Thymus (tissue), 11 donors: Measurements from ENCODE around the gene VPS33A. TPM values are rescaled to one million over a fixed set of nuclear protein-coding genes. Genes with fewer than 3 reads are reported as not detected.
"Not testable (repeated sequence)": the region's sequence is repeated elsewhere in the genome, so short reads cannot be mapped to it uniquely, and the experiment has no call there.

Experiments
- DNase-seq, 9 donors: peaks; one replicate each; pipeline ENCODE4 v3.0.0-alpha.2; 2013; ENCODE audit warnings: low spot score in 9 of 9, low read depth in 6 of 9, missing footprints in 1 of 9
- H3K27ac ChIP-seq, 2 donors: one replicate each; pipeline ENCODE4 v1.5.1; 2013; ENCODE audit warnings: control low read depth in 1 of 2, low read depth in 1 of 2, low read length in 1 of 2, mild to moderate bottlenecking in 1 of 2, moderate library complexity in 1 of 2
- H3K27me3 ChIP-seq, 2 donors: one replicate each; pipeline ENCODE4 v1.5.1; 2013; ENCODE audit warnings: low read length in 1 of 2; ENCODE audit not compliant: control insufficient read depth in 2 of 2, insufficient read depth in 1 of 2
- H3K36me3 ChIP-seq, 2 donors: one replicate each; pipeline ENCODE4 v1.5.1; 2013; ENCODE audit warnings: low read length in 1 of 2, mild to moderate bottlenecking in 1 of 2, moderate library complexity in 1 of 2; ENCODE audit not compliant: control insufficient read depth in 2 of 2, insufficient read depth in 2 of 2
- H3K4me1 ChIP-seq, 2 donors: one replicate each; pipeline ENCODE4 v1.5.1; 2013; ENCODE audit warnings: low read length in 2 of 2; ENCODE audit not compliant: control insufficient read depth in 2 of 2, insufficient read depth in 2 of 2
- H3K4me3 ChIP-seq, 2 donors: one replicate each; pipeline ENCODE4 v1.5.1; 2013; ENCODE audit warnings: low read length in 2 of 2, control low read depth in 1 of 2, mild to moderate bottlenecking in 1 of 2
- H3K9me3 ChIP-seq, 2 donors: one replicate each; pipeline ENCODE4 v1.5.1; 2013; ENCODE audit warnings: low read length in 1 of 2, mild to moderate bottlenecking in 1 of 2; ENCODE audit not compliant: control insufficient read depth in 2 of 2, insufficient read depth in 1 of 2
- WGBS: extraction: QIAGEN DNeasy Blood & Tissue Kit; methylation state at CpG from one replicate; pipeline ENCODE4 v1.1.7; 2013; 5-methylcytosine and 5-hydroxymethylcytosine counted together
- polyA plus RNA-seq: library from polyadenylated mRNA; stranded (reverse); fragments of 200-250 nt; gene quantifications from one replicate; pipeline ENCODE4 v1.2.3, GENCODE V29; 2013
- total RNA-seq: library from RNA; stranded (reverse); fragments of 120-200 nt; gene quantifications from one replicate; pipeline ENCODE4 v1.2.4, GENCODE V29; 2013
- donor health status: healthy.

The VPS33A gene
- total and polyA plus RNA-seq, 2 donors: 15.8 to 20.3 TPM

GRCh38 chr12:122204167-122205052 is 61.9 kb downstream of the VPS33A start:
- 11% methylated on average over 71 of the region's 71 CpGs for WGBS

GRCh38 chr12:122203301-122204166 is 62.8 kb downstream of the VPS33A start, which contains the start of gene B3GNT4:
Gene B3GNT4, plus strand, starts transcription at chr12:122203709. Its CDS starts 910 bp downstream, at chr12:122204619.
- no peak within 1 kb of the TSS for H3K27ac ChIP-seq
- under 1% methylated on average over 104 of the region's 104 CpGs for WGBS
- peaks cover 2 to 4% of the 10 kb centered on the region in 2 donors for H3K9me3 ChIP-seq
- H3K4me3 ChIP-seq: peak within 1 kb of the TSS; percentile 34 to 55
- H3K27me3 ChIP-seq: peaks cover 51 to 76% of the 10 kb centered on the region in 2 donors
- H3K4me1 ChIP-seq: peaks cover 8 to 12% of the 10 kb centered on the region in 2 donors
- H3K36me3 ChIP-seq: peaks cover 19 to 23% of the 10 kb centered on the region in 2 donors
- peak in 4 of 9 donors; percentile 34 to 70 (median 42) for DNase-seq

More at GRCh38 chr12:122204167-122205052, 61.9 kb downstream of the VPS33A start:
- Histone ChIP-seq H3K27me3 (peaks cover 51 to 72% of the 10 kb centered on the region in 2 donors), H3K36me3 (peaks cover 24 to 27% of the 10 kb centered on the region in 2 donors), H3K27ac (no peak overlapping the region), H3K4me1 (peaks cover 8 to 12% of the 10 kb centered on the region in 2 donors), H3K9me3 (peaks cover 2 to 4% of the 10 kb centered on the region in 2 donors), H3K4me3 (peak overlapping the region in 1 of 2 donors; percentile 55)
- DNase-seq: no peak

GRCh38 chr12:122202811-122203210 is 63.5 kb downstream of the VPS33A start:
- Histone ChIP-seq H3K27me3 (peaks cover 51 to 79% of the 10 kb centered on the region in 2 donors), H3K36me3 (peaks cover 12 to 15% of the 10 kb centered on the region in 2 donors), H3K4me1 (peaks cover 8 to 12% of the 10 kb centered on the region in 2 donors), H3K4me3 (peak overlapping the region in 1 of 2 donors; percentile 55)
- DNase-seq, H3K9me3 ChIP-seq, H3K27ac ChIP-seq: not testable (repeated sequence)
- 74% methylated on average over 19 of the region's 19 CpGs for WGBS

- WGBS: 95% methylated on average over 6 of the region's 6 CpGs
Observed at GRCh38 chr12:122202017-122202416, 64.3 kb downstream of the VPS33A start.

GRCh38 chr12:122201381-122201780 is 64.9 kb downstream of the VPS33A start:
- 99% methylated on average over 5 of the region's 5 CpGs for WGBS
- H3K4me3 ChIP-seq: no peak overlapping the region
- H3K36me3 ChIP-seq: peaks cover 0 to 1% of the 10 kb centered on the region in 2 donors
- no peak for DNase-seq
- peaks cover 51 to 79% of the 10 kb centered on the region in 2 donors for H3K27me3 ChIP-seq
- no peak overlapping the region for H3K27ac ChIP-seq
- peaks cover 0 to 4% of the 10 kb centered on the region in 2 donors for H3K9me3 ChIP-seq
- peaks cover 8 to 12% of the 10 kb centered on the region in 2 donors for H3K4me1 ChIP-seq

More at GRCh38 chr12:122202017-122202416, 64.3 kb downstream of the VPS33A start:
- H3K27ac ChIP-seq: no peak overlapping the region
- no peak for DNase-seq
- H3K27me3 ChIP-seq: peaks cover 51 to 82% of the 10 kb centered on the region in 2 donors
- H3K4me3 ChIP-seq: no peak overlapping the region
- H3K36me3 ChIP-seq: peaks cover 4 to 8% of the 10 kb centered on the region in 2 donors
- peaks cover 0 to 4% of the 10 kb centered on the region in 2 donors for H3K9me3 ChIP-seq
- peaks cover 8 to 12% of the 10 kb centered on the region in 2 donors for H3K4me1 ChIP-seq

- Histone ChIP-seq H3K9me3 (peaks cover 0 to 4% of the 10 kb centered on the region in 2 donors), H3K4me3 (no peak overlapping the region), H3K4me1 (peaks cover 8 to 12% of the 10 kb centered on the region in 2 donors), H3K27ac (no peak overlapping the region), H3K36me3 (no peaks in the 10 kb centered on the region), H3K27me3 (peaks cover 47 to 72% of the 10 kb centered on the region in 2 donors)
- no peak for DNase-seq
- WGBS: 93% methylated on average over 24 of the region's 24 CpGs
Observed at GRCh38 chr12:122200541-122201175, 65.6 kb downstream of the VPS33A start.

GRCh38 chr12:122199484-122200355 is 66.6 kb downstream of the VPS33A start:
- 96% methylated on average over 29 of the region's 29 CpGs for WGBS

GRCh38 chr12:122197612-122197966 is 68.7 kb downstream of the VPS33A start:
- no peak overlapping the region for H3K27ac ChIP-seq
- no peak overlapping the region for H3K4me3 ChIP-seq
- no peaks in the 10 kb centered on the region for H3K36me3 ChIP-seq
- WGBS: 86% methylated on average over 1 of the region's 1 CpG
- peaks cover 0 to 8% of the 10 kb centered on the region in 2 donors for H3K9me3 ChIP-seq
- peaks cover 16 to 41% of the 10 kb centered on the region in 2 donors for H3K27me3 ChIP-seq
- no peaks in the 10 kb centered on the region for H3K4me1 ChIP-seq
- no peak for DNase-seq

More at GRCh38 chr12:122199484-122200355, 66.6 kb downstream of the VPS33A start:
- H3K4me3 ChIP-seq: no peak overlapping the region
- DNase-seq: no peak
- no peak overlapping the region for H3K27ac ChIP-seq
- H3K36me3 ChIP-seq: no peaks in the 10 kb centered on the region
- H3K27me3 ChIP-seq: peaks cover 38 to 62% of the 10 kb centered on the region in 2 donors
- H3K4me1 ChIP-seq: peaks cover 8 to 9% of the 10 kb centered on the region in 2 donors
- H3K9me3 ChIP-seq: peaks cover 0 to 8% of the 10 kb centered on the region in 2 donors
